Stimulated activated CD4-positive, alpha-beta T cell treated with anti-CD3 and anti-CD28 coated beads, Interleukin-4, amount 100 ng/mL, for 24 hours (primary cell): Measurements from ENCODE around the gene ALAS1.
"Not testable (repeated sequence)": the region's sequence is repeated elsewhere in the genome, so short reads cannot be mapped to it uniquely, and the experiment has no call there.

Experiments used
- DNase-seq: peaks from one replicate; pipeline ENCODE4 v3.0.0-alpha.2; 2020

ALAS1 gene

GRCh38 chr3:52177701-52178042 lies 20.3 kb upstream of the ALAS1 start:
- DNase-seq = no peak

GRCh38 chr3:52178126-52178525 lies 19.8 kb upstream of the ALAS1 start:
- DNase-seq = not testable (repeated sequence)

- DNase-seq = no peak
These were observed 19.4 kb upstream of the ALAS1 start for GRCh38 chr3:52178537-52178936.

- DNase-seq = no peak
These were observed 16.4 kb upstream of the ALAS1 start for GRCh38 chr3:52181543-52181942.

GRCh38 chr3:52182196-52182595 lies 15.8 kb upstream of the ALAS1 start:
- DNase-seq = no peak

GRCh38 chr3:52182691-52183090 lies 15.3 kb upstream of the ALAS1 start:
- DNase-seq = no peak

GRCh38 chr3:52183786-52184445 lies 14.0 kb upstream of the ALAS1 start:
- DNase-seq = no peak

GRCh38 chr3:52184690-52185089 lies 13.3 kb upstream of the ALAS1 start:
- DNase-seq = no peak

- DNase-seq = no peak
These were observed 12.6 kb upstream of the ALAS1 start for GRCh38 chr3:52185311-52185710.

- no peak for DNase-seq
These were observed 12.1 kb upstream of the ALAS1 start for GRCh38 chr3:52185837-52186236.

GRCh38 chr3:52186729-52187128 lies 11.2 kb upstream of the ALAS1 start:
- no peak for DNase-seq

GRCh38 chr3:52188556-52188955 lies 9.4 kb upstream of the ALAS1 start:
- DNase-seq = no peak

- no peak for DNase-seq
These were observed 7.5 kb upstream of the ALAS1 start for GRCh38 chr3:52190294-52191074.

GRCh38 chr3:52191663-52192062 lies 6.3 kb upstream of the ALAS1 start:
- DNase-seq = no peak

- no peak for DNase-seq
These were observed 4.9 kb upstream of the ALAS1 start for GRCh38 chr3:52193065-52193464.

GRCh38 chr3:52194485-52195290 lies 3.3 kb upstream of the ALAS1 start:
- DNase-seq = no peak

- DNase-seq = no peak
These were observed 2.7 kb upstream of the ALAS1 start for GRCh38 chr3:52195291-52195597.

GRCh38 chr3:52195823-52196331 lies 2.1 kb upstream of the ALAS1 start:
- no peak for DNase-seq

GRCh38 chr3:52196977-52197376 lies 983 bp upstream of the ALAS1 start:
- DNase-seq = no peak

GRCh38 chr3:52197499-52197841 lies 490 bp upstream of the ALAS1 start:
- no peak for DNase-seq

GRCh38 chr3:52198643-52199608 lies 966 bp downstream of the ALAS1 start:
- no peak for DNase-seq

- DNase-seq = no peak
These were observed 3.2 kb downstream of the ALAS1 start for GRCh38 chr3:52200981-52201679.
